ENCODE data around the gene NR1D1. TPM values are rescaled to one million over a fixed set of nuclear protein-coding genes. Genes with fewer than 3 reads are reported as not detected.
A peak's percentile ranks its signal among the peaks of the same experiment; 100 is the strongest.

NR1D1 gene
- total and polyA plus RNA-seq, 2 of the 13 experiments (the other 11 are each of a cell fraction or from before 2014, with no cell fraction given), result 2.1 to 2.7 TPM

DNA sequence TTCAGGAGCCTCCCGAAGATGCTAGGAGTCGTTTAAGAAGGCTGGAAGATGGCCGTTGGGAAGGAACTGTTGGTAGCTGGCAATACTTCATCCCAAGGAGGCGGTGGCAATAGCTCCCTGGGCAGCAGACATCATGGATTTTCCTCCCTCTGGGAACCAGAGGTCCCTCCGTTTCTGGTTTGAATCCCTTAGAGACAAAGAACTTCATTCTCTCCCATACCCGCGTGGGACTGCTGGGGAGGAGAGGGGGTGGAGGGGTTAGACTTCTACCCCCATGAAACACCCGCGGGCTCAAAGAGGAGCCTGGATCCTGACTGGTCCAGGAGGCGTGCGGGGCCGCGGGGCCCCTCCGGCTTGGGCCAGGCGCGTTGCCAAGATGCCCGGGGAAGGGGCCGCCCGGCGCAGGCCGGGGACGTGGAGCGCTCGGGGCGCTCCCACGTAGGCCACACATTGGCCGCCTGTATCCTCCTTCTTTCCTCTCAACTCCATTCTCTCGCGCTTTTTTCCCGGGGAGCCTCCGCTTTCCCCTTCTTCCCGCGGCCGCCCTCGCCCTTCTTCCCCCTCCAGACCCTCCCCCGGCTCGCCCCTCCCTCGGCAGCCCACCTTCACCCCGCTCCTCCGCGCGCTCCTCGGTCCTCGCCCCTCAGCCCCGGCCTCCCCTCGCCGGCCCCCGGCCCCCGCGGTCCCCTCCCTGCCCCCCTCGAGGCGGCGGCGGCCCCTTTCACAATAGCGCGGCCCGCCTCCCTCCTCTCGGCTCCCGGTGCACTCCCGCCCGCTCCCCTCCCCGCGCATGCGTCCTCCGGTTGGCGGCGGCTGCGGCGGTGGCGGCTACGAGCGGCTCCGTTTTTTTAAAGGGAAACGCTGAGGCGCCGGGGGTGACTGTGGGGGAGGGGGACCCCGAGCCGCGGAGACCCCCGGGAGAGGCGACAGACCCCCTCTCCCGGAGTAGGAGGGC lies 21.1 kb upstream of the NR1D1 start, which contains the start of gene MSL1:
TSS of gene MSL1 (plus strand) at position 791 of the 955 bp plus-strand sequence. CDS start 642 bp downstream, outside the sequence.
- POLR2A ChIA-PET, result interaction anchor here (0.9 to 11.1 kb wide), 9 partner anchors 9 to 141 kb away, joined by 3 to 150 read pairs (median 5); partner anchors contain the start of genes CASC3, MED24, NR1D1 and PSMD3
- FAIRE-seq, result peak; percentile 21
- BruUV-seq (replicated peaks), result TSS peak; percentile 83
- TF ChIP-seq NCOA1 (CRISPR knock-in tag; IDR thresholded peaks at IDR 0.05) (no peak), NR1H2 (CRISPR knock-in tag; IDR thresholded peaks at IDR 0.05; ENCODE audit: borderline replicate concordance, low read depth) (no peak), NFIC (IDR thresholded peaks at IDR 0.05; ENCODE audit: low read length) (no peak), ZNF331 (CRISPR knock-in tag; IDR thresholded peaks at IDR 0.05) (no peak), TCF7L2 (IDR thresholded peaks at IDR 0.05; ENCODE audit: low read depth, low read length) (no peak), TOPORS (CRISPR knock-in tag; IDR thresholded peaks at IDR 0.05) (no peak), DR1 (CRISPR knock-in tag; IDR thresholded peaks at IDR 0.05) (peak; percentile 12; the same call in 1 of the 2 replicates), KAT7 (CRISPR knock-in tag; IDR thresholded peaks at IDR 0.05; ENCODE audit: borderline replicate concordance) (no peak), MTA1 (CRISPR knock-in tag; IDR thresholded peaks at IDR 0.05; ENCODE audit: borderline replicate concordance) (no peak), PCBP1 (IDR thresholded peaks at IDR 0.05; ENCODE audit: borderline replicate concordance, low read depth, low read length) (no peak), KDM1A (CRISPR knock-in tag; IDR thresholded peaks at IDR 0.05) (no peak), ONECUT2 (CRISPR knock-in tag; IDR thresholded peaks at IDR 0.05) (no peak), TARDBP (CRISPR knock-in tag; IDR thresholded peaks at IDR 0.05) (peak; percentile 37; the same call in 1 of the 2 replicates), EZH2 (conservative IDR thresholded peaks at IDR 0.05; ENCODE audit: low read depth, low read length) (no peak), CEBPB (IDR thresholded peaks at IDR 0.05; ENCODE audit: borderline replicate concordance, low read depth, low read length) (peak; percentile 82), ZBTB21 (CRISPR knock-in tag; IDR thresholded peaks at IDR 0.05) (no peak), ZNF841 (CRISPR knock-in tag; IDR thresholded peaks at IDR 0.05; ENCODE audit: borderline replicate concordance) (no peak), ZNF773 (CRISPR knock-in tag; IDR thresholded peaks at IDR 0.05; ENCODE audit: borderline replicate concordance) (no peak), ELF3 (CRISPR knock-in tag; IDR thresholded peaks at IDR 0.05) (no peak)
- TF ChIP-seq, protein P1, sequence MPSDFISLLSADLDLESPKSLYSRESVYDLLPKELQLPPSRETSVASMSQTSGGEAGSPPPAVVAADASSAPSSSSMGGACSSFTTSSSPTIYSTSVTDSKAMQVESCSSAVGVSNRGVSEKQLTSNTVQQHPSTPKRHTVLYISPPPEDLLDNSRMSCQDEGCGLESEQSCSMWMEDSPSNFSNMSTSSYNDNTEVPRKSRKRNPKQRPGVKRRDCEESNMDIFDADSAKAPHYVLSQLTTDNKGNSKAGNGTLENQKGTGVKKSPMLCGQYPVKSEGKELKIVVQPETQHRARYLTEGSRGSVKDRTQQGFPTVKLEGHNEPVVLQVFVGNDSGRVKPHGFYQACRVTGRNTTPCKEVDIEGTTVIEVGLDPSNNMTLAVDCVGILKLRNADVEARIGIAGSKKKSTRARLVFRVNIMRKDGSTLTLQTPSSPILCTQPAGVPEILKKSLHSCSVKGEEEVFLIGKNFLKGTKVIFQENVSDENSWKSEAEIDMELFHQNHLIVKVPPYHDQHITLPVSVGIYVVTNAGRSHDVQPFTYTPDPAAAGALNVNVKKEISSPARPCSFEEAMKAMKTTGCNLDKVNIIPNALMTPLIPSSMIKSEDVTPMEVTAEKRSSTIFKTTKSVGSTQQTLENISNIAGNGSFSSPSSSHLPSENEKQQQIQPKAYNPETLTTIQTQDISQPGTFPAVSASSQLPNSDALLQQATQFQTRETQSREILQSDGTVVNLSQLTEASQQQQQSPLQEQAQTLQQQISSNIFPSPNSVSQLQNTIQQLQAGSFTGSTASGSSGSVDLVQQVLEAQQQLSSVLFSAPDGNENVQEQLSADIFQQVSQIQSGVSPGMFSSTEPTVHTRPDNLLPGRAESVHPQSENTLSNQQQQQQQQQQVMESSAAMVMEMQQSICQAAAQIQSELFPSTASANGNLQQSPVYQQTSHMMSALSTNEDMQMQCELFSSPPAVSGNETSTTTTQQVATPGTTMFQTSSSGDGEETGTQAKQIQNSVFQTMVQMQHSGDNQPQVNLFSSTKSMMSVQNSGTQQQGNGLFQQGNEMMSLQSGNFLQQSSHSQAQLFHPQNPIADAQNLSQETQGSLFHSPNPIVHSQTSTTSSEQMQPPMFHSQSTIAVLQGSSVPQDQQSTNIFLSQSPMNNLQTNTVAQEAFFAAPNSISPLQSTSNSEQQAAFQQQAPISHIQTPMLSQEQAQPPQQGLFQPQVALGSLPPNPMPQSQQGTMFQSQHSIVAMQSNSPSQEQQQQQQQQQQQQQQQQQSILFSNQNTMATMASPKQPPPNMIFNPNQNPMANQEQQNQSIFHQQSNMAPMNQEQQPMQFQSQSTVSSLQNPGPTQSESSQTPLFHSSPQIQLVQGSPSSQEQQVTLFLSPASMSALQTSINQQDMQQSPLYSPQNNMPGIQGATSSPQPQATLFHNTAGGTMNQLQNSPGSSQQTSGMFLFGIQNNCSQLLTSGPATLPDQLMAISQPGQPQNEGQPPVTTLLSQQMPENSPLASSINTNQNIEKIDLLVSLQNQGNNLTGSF (CRISPR knock-in tag; IDR thresholded peaks at IDR 0.05), result no peak

More for the DNA sequence above, 21.1 kb upstream of the NR1D1 start, which contains the start of gene MSL1:
- Histone ChIP-seq H4K20me1 (ENCODE audit: insufficient read depth, low read length) (peaks cover 26% of the 10 kb centered on the region), H3K79me2 (ENCODE audit: insufficient read depth, low read length) (peaks cover 52% of the 10 kb centered on the region), H3K9me3 (ENCODE audit: low read length) (no peaks in the 10 kb centered on the region), H3K36me3 (replicated peaks in 1 of 2; ENCODE audit: control insufficient read depth in 1 of 2, insufficient read depth in 2 of 2, low read length in 2 of 2) (peaks cover 6 to 7% of the 10 kb centered on the region in 2 experiments), H3K4me1 (ENCODE audit: insufficient read depth, low read length) (peaks cover 45% of the 10 kb centered on the region), H3K4me2 (ENCODE audit: low read depth, low read length) (peak within 1 kb of the TSS; percentile 93), H2AFZ (ENCODE audit: low read length) (no peak within 1 kb of the TSS), H3K4me3 (replicated peaks in 1 of 3; ENCODE audit: insufficient read depth in 1 of 3, low read depth in 2 of 3, low read length in 3 of 3) (peak within 1 kb of the TSS; percentile 91 to 98 (median 97)), H3K27ac (ENCODE audit: extremely low read length, insufficient read depth, low read length) (peak within 1 kb of the TSS; percentile 77), H3K27me3 (ENCODE audit: control insufficient read depth in 1 of 2, insufficient read depth in 2 of 2, low read length in 2 of 2) (no peaks in the 10 kb centered on the region; a peak in 1 of 5 replicates), H3K9ac (ENCODE audit: insufficient read depth, low read depth, low read length) (peak within 1 kb of the TSS; percentile 97)
- CTCF ChIA-PET (ENCODE audit: low intra/inter-chr PET ratio, low total read pairs), result interaction anchor here (2.0 kb wide), 1 partner anchor 8 kb away, joined by 12 read pairs; no protein-coding TSS in a partner anchor
- ATAC-seq (peak; percentile 70), DNase-seq (ENCODE audit: low spot score) (peak; percentile 70)
- in situ Hi-C loops (cut with HindIII; ENCODE audit: extremely low pct_ligation_motif_present, low pct_unique_long_range_greater_than_20kb) (no loop called here), intact Hi-C loops (cut with micrococcal nuclease; ENCODE audit: unreplicated experiment) (no loop called here)
- WGBS (ENCODE audit: low lambda C conversion rate), result under 1% methylated on average over 65 of the region's 82 CpGs
